GM18517 (cell line): ENCODE data around the gene S100A16.
"Not testable (repeated sequence)": the region's sequence is repeated elsewhere in the genome, so short reads cannot be mapped to it uniquely, and the experiment has no call there.

ENCODE experiments used
- ATAC-seq: cut with Tn5 transposase; IDR thresholded peaks from one replicate; pipeline ENCODE4 v1.9.1; 2021; ENCODE audit warnings: mild to moderate bottlenecking, moderate library complexity; ENCODE audit not compliant: unreplicated experiment

The S100A16 gene

GRCh38 chr1:153612755-153613331 is at the start of gene S100A16:
Gene S100A16, minus strand, starts transcription at chr1:153613137. Its CDS starts 4,986 bp downstream, at chr1:153608151.
- ATAC-seq, result no peak

DNA sequence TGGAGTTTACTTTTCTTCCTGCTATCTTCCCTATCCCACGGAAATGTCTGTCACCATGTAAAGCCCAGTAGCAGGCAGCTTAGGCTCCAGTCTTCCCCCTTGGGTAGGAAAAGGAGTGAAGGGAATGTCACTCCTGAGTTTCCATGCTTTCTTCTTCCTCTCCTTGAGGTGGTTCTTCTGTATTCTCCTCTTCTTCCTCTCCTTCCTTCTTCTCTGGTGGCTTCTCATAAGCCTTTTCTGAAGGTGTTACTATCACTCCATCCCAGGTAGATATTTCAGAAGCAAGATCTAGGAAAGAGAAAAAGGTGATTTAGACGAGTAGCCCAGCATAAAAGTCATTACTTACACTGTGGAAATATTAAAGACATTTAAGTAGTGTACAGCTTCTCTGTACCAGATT is 49.3 kb upstream of the S100A16 start:
- no peak for ATAC-seq

DNA sequence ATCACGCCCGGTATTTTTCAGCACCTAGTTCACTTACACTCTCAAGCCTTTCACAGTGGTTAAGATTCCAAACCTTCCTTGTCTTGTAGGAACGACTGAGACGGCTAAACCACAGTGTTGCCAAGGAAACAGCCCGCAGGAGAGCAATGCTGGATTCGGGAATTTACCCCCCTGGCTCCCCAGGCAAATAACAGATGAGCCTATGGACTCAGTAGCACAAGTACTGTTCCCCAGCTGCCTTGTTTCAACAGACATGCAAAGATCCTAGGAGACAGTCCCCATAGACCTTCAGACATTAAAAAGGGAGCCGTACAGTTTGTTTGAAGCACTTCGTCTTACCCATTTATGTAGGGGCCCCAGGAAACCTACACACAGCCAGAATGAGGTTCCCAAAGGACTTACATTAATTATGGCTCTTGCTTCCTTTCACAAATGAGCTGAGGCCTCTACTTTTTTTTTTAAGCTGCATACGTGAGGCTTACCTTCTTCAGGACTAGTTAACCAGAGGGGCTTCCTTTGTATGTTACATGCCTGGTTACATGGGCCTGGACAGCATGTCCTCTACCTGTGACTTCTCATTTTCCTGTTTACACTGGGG is 48.3 kb upstream of the S100A16 start:
- ATAC-seq, result no peak

GRCh38 chr1:153659656-153660055 is 46.7 kb upstream of the S100A16 start:
- ATAC-seq, result no peak

GRCh38 chr1:153659175-153659534 is 46.2 kb upstream of the S100A16 start:
- ATAC-seq, result no peak

- ATAC-seq, result peak; percentile 83
Measured at GRCh38 chr1:153658400-153659174, 45.6 kb upstream of the S100A16 start, which contains the start of gene SNAPIN. Gene SNAPIN, plus strand, starts transcription at chr1:153658703. Its CDS starts 41 bp downstream, at chr1:153658744.

DNA sequence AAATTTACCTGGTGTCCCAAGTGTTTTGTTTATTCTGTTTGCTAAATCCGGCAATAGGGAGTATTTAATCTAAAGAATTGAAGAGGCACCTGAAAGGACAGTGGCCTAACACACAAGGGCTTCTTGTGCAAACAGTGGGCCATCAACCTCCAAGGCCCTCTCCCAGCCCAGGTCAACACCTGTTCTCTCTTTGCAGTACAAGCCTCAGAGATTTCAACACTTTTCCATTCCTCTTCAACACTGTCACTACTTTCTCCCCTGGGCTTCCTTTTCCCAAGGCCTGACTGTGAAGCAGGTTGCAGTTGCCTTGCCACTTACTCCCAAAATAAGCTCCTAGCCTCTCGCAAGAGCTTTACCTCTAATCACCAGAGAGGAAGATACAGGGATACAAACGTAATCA is 42.4 kb upstream of the S100A16 start:
- ATAC-seq, result no peak

DNA sequence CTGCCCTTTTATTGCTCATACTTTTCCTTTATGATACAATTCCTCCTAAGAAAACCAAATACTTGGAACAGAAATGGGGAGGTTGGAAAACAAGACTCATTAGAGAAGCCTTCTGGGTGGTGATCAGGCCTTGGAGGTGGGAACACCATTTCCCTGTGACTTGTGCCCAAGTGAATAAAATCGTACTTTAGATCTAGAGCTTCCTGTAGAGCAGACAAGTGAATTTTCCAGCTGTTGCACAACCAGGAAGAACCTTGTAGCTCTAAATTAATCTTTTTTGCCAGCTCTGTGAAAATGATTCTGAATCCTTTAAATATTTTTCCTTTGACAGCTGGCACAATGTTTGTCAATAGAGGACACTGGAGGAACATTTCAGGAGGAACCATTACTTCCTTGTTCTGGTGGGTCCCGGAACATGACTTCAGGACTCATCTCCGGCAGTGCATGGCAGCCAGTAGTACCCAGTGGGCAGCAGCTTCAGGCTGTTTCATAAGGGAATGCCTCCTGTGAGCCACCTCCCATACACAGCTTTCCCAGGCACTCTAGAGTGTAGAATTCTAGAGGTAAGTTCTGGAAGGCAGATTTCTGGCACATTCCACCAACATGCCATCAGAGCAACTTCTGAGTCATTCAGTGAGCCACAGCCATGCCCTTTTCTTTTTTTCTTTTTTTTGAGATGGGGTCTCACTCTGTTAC is 40.0 kb upstream of the S100A16 start:
- no peak for ATAC-seq

DNA sequence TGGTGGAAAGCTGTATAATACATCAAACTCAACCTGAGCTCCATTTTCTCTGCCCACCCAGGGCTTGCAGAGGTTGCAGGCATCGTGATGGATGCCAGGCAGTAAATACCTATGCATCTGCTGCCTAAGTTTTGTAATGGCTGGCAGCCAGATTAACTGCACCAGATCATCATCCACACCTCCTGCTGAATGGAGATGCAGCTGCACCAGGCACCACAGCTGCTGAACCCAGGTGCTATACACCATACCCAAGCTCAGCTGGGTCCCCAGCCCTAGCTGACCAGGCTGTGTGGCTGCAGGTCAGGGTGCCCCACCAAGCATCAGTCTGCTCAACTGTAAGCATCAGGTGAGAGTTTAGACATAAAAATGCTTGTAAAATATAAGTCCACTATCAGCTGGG is 38.8 kb upstream of the S100A16 start:
- no peak for ATAC-seq

DNA sequence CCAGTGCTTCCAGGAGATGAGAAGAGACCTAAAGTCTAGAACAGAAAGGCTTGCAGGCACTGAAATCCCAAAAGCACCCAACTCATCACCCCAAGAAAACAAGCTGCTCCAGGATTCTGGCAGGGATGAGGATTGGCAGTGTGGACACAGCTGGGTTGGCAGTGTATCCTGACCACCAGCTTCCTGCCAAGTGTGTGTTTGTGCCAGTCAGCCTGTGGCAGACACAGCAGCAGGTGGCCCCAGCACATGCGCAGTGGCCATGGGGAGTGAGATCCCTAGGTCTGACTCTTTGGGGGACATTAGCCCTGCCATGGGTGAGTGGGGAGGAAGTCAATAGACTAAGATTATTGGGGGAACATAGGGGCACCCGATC is 36.9 kb upstream of the S100A16 start:
- no peak for ATAC-seq

DNA sequence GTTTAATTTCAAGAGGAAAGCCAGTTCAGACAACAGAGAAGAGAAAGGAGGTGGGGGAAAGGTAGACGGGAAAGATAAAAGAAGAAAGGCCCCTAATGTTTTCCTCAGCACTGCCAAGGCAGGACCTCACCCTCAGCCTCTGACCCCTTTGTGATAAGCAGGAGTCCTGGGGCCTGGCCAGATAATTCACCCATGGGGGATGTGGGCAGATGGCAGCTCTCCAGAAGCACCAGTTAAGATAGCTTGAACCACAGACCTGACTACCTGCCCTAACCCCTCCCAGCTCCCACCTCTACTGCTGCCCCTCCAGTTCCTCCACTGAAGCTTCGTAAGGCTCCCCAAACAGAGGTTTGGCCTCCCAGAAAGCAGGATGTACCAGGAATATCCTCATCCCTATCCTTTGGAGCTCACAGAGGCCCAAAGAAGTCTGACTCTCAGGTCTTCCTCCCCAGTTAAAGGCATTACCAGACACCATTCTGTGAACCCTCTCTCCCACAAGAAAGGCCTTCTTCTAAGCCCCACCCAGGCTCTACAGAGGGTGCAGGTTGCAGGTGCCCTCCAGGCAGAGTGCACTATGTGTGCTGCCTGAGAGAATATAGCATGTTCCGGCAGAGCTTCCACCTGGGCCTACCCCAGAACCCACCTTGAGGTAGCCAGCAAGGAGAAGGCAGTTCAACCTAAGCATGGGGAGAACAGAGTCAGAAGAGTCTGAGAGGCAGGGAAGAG is 36.4 kb upstream of the S100A16 start:
- no peak for ATAC-seq

DNA sequence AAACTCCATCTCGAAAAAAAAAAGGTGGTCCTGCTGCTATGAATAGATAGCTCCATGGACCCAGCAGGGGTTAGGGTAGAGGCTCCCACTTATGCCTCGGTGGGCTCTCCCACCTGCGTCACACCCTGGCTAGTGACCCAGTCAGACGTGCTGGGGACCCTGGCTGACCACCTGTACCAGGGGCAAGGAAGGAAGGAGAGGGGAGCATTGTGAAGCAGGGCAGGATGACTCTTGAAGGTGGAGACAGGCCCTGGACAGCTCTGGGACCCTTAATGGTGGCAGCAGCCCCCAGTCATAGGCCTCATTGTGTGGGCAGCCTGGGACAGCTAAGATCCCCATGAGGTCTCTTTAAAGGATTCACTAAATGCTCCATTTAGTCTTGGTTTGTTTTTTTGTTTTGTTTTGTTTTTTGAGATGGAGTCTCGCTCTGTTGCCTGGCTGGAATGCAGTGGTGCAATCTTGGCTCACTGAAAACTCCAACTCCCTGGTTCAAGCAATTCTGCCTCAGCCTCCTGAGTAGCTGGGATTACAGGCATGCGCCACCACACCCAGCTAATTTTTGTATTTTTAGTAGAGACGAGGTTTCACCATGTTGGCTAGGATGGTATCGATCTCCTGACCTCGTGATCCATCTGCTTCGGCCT is 35.2 kb upstream of the S100A16 start:
- no peak for ATAC-seq

- no peak for ATAC-seq
Measured at GRCh38 chr1:153647346-153647714, 34.4 kb upstream of the S100A16 start.

DNA sequence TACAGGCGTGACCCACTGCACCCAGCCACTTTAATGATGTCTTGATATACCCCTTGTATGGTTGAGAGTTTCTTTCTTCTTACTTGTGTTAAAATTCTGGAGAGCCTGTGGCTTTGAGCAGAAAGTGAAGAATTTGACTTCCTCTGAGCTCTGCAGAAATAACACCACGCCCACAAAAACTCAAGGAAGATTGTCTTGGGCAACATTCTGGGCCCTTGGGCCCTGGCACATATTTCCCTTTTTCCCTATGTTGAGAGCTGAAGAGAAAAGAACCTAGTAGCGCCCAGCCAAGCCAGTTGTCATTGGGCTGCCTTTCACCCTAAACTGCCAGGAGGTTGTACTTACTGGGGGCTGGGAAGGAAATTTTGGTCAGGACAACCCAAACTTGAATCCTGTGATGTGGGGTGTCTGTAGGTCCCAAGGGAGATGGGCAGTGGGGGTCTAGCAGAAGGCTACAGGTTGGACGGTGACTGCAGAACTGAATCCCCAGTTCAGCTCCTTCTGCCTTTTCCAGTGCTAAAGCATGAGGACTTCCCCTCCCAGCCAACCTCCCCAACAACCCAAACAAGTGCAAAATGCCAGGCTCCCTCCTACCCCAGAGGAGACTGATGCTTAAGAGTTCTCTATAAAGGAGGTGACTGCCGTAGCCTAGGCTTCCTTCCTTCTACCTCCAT is 33.9 kb upstream of the S100A16 start:
- ATAC-seq, result no peak

- ATAC-seq, result no peak
Measured at GRCh38 chr1:153643816-153644215, 30.9 kb upstream of the S100A16 start.

DNA sequence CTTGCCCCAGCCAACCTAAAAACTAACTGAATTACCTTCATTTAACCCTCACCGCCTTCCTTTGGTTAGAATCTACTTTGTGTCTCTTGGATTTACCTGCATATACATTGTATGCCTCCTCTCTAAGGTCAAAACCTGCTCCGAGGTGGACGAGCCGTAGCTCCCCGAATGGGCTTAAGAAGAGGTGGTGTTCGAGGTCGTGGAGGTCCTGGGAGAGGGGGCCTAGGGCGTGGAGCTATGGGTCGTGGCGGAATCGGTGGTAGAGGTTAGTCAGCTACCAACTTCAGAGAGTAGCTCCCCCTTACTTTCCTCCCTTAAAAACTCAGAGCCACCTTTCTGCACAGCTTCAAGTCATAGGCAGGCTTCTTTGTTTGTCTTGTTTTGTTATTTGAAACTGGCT is 30.2 kb upstream of the S100A16 start:
- no peak for ATAC-seq

GRCh38 chr1:153642161-153642560 is 29.2 kb upstream of the S100A16 start:
- no peak for ATAC-seq

GRCh38 chr1:153640861-153641260 is 27.9 kb upstream of the S100A16 start:
- ATAC-seq, result no peak

GRCh38 chr1:153640213-153640612 is 27.3 kb upstream of the S100A16 start:
- ATAC-seq, result not testable (repeated sequence)

DNA sequence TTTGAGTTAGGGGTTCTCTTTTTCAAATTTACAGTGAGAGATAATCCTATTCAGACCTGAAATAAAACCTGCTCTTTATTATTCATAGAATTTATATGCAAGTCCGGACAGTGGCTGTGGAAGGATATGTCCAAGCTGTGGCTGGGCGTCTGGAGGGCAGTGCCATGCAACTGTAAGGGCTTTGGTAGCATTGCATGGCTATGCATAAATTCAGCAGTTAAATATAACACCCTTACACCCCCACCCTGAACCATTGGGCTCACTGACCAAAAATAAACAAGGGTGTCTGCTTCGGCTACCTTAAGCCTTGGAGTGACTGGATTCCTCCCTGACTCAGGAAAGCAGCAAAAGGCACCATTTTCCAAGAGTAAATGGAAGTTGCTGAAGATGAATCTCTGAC is 26.3 kb upstream of the S100A16 start:
- ATAC-seq, result no peak
